SU-DHL-6 (cell line): ENCODE results near the gene SDK2.

Source experiments
- H2AFZ ChIP-seq: fragments of 200-600 bp; sonication (generic); 2 replicates; pipeline ENCODE4 v1.6.1; 2014; ENCODE audit warnings: low read depth, mild to moderate bottlenecking, moderate library complexity, mixed read lengths, antibody characterized with exemption, low read length; ENCODE audit not compliant: severe bottlenecking
- H3F3A ChIP-seq: fragments of 200-600 bp; shearing (Covaris generic); 2 replicates; pipeline ENCODE4 v1.6.0; 2016; ENCODE audit warnings: antibody characterized with exemption, mild to moderate bottlenecking; ENCODE audit not compliant: insufficient read depth
- H3K27ac ChIP-seq: fragments of 200-600 bp; sonication (generic); 2 replicates; pipeline ENCODE4 v1.5.1; 2016; ENCODE audit warnings: low read depth, mild to moderate bottlenecking, low read length, moderate library complexity, mixed read lengths
- H3K27me3 ChIP-seq: fragments of 200-600 bp; sonication (generic), shearing (Covaris generic); 2 replicates; pipeline ENCODE4 v1.6.0; 2014; ENCODE audit warnings: mild to moderate bottlenecking, low read length
- H3K36me3 ChIP-seq: fragments of 200-600 bp; sonication (generic); 2 replicates; pipeline ENCODE4 v1.6.1; 2014; ENCODE audit warnings: mild to moderate bottlenecking, low read length, mixed read lengths
- H3K4me2 ChIP-seq: fragments of 300-600, 200-600 bp; shearing (Covaris generic), sonication (generic); 2 replicates; pipeline ENCODE4 v1.6.0; 2014; ENCODE audit warnings: low read length, low read depth, mild to moderate bottlenecking; ENCODE audit not compliant: poor library complexity, severe bottlenecking
- H3K4me3 ChIP-seq: fragments of 200-600 bp; sonication (generic); 2 replicates; pipeline ENCODE4 v1.5.1; 2014; ENCODE audit warnings: antibody characterized with exemption, low read length, mild to moderate bottlenecking, mixed read lengths; ENCODE audit not compliant: insufficient read depth, poor library complexity, severe bottlenecking
- H3K79me2 ChIP-seq: fragments of 200-600 bp; sonication (generic); 2 replicates; pipeline ENCODE4 v1.6.1; 2014; ENCODE audit warnings: mild to moderate bottlenecking, low read length, moderate library complexity; ENCODE audit not compliant: insufficient read depth
- H3K9ac ChIP-seq: fragments of 200-600 bp; sonication (generic); 2 replicates; pipeline ENCODE4 v1.7.0; 2014; ENCODE audit warnings: mild to moderate bottlenecking, low read length
- H3K9me2 ChIP-seq: fragments of 200-600 bp; sonication (generic); replicated peaks from 2 replicates; pipeline ENCODE4 v1.6.1; 2014; ENCODE audit warnings: low read length; ENCODE audit not compliant: insufficient read depth
- H3K9me3 ChIP-seq: fragments of 200-600 bp; sonication (generic); 2 replicates; pipeline ENCODE4 v1.6.1; 2014; ENCODE audit warnings: low read length, mixed read lengths; ENCODE audit not compliant: insufficient read depth
- H4K20me1 ChIP-seq: fragments of 200-600 bp; sonication (generic); 2 replicates; pipeline ENCODE4 v1.6.1; 2014; ENCODE audit warnings: low read depth, mild to moderate bottlenecking, antibody characterized with exemption, low read length, moderate library complexity, mixed read lengths
- EZH2phosphoT487 ChIP-seq: fragments of 200-600 bp; sonication (generic), shearing (Covaris generic); conservative IDR thresholded peaks from 2 replicates; pipeline ENCODE4 v1.6.1; 2018; ENCODE audit warnings: mild to moderate bottlenecking, antibody characterized with exemption, low read length, moderate library complexity, mixed read lengths
- TF ChIP-seq, protein P1 (sequence below): fragments of 200-600 bp; sonication (generic); IDR thresholded peaks from one replicate; pipeline ENCODE4 v1.5.1; 2017; ENCODE audit warnings: antibody characterized with exemption, mild to moderate bottlenecking, low read length, moderate library complexity; ENCODE audit not compliant: insufficient read depth, poor library complexity, severe bottlenecking

SDK2 gene

GRCh38 chr17:73307130-73307529 is 337.1 kb downstream of the SDK2 start:
- no peaks in the 10 kb centered on the region for H3K36me3 ChIP-seq
- H3K27ac ChIP-seq, result no peak overlapping the region
- H3K9me3 ChIP-seq, result no peaks in the 10 kb centered on the region
- H3K4me3 ChIP-seq, result no peak overlapping the region
- H4K20me1 ChIP-seq, result no peaks in the 10 kb centered on the region
- no peaks in the 10 kb centered on the region for H3K27me3 ChIP-seq
- no peak overlapping the region for H2AFZ ChIP-seq
- TF ChIP-seq, protein P1, sequence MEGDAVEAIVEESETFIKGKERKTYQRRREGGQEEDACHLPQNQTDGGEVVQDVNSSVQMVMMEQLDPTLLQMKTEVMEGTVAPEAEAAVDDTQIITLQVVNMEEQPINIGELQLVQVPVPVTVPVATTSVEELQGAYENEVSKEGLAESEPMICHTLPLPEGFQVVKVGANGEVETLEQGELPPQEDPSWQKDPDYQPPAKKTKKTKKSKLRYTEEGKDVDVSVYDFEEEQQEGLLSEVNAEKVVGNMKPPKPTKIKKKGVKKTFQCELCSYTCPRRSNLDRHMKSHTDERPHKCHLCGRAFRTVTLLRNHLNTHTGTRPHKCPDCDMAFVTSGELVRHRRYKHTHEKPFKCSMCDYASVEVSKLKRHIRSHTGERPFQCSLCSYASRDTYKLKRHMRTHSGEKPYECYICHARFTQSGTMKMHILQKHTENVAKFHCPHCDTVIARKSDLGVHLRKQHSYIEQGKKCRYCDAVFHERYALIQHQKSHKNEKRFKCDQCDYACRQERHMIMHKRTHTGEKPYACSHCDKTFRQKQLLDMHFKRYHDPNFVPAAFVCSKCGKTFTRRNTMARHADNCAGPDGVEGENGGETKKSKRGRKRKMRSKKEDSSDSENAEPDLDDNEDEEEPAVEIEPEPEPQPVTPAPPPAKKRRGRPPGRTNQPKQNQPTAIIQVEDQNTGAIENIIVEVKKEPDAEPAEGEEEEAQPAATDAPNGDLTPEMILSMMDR, result no peak
- no peak for TF ChIP-seq EZH2phosphoT487
- H3K4me2 ChIP-seq, result no peak overlapping the region
- no peaks in the 10 kb centered on the region for H3K9me2 ChIP-seq
- no peaks in the 10 kb centered on the region for H3K79me2 ChIP-seq
- H3K9ac ChIP-seq, result no peak overlapping the region
- no peaks in the 10 kb centered on the region for H3F3A ChIP-seq

DNA sequence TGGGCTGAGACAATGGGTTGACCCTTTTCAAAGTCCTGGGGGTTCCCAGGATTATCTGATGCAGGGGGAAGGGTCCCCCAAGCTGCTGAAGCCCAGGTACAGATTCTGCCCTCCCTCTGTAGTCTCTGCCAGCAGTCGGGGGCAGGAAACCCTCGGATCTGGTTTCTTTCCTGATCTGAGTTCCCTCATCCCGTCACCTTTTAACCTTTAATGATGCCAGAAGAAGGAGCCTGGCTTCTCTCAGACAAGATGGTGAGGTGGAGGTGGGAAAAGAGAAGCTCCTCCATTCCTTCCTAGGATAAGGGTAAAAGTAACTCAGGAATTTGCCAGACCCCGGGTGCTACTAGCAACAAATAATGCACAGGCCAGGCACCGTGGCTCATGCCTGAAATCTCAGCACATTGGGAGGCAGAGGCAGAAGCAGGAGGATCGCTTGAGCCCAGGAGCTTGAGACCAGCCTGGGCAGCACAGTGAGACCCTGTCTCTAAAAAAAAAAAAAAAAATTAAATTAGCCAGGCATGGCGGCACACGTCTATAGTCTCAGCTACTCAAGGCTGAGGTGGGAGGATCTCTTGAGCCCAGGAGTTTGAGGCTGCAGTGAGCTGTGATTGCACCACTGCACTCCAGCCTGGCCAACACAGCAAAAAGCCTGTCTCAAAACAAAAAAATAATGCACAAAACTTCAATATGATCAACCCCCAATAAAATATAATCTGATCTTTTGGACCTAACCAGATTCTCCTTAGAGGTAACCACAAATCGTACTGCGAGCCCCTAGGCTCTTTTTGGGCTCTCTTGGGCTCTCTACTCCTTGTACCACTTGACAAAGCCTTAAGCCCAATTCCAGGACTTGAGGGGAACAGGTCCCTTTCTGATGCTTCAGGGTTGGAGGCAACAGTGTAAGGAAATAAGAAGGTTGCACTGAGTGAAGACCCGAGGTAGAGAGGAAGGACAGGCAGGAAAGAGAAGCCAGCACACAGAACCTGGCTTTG is 338.1 kb downstream of the SDK2 start:
- Histone ChIP-seq H3K27me3 (no peaks in the 10 kb centered on the region), H3K27ac (no peak overlapping the region), H3K36me3 (no peaks in the 10 kb centered on the region), H3K4me3 (no peak overlapping the region), H4K20me1 (no peaks in the 10 kb centered on the region), H3K9me2 (no peaks in the 10 kb centered on the region), H2AFZ (no peak overlapping the region), H3K9me3 (no peaks in the 10 kb centered on the region), H3F3A (no peaks in the 10 kb centered on the region), H3K79me2 (no peaks in the 10 kb centered on the region), H3K9ac (no peak overlapping the region), H3K4me2 (no peak overlapping the region)
- no peak for TF ChIP-seq EZH2phosphoT487
- TF ChIP-seq, protein P1, result no peak

DNA sequence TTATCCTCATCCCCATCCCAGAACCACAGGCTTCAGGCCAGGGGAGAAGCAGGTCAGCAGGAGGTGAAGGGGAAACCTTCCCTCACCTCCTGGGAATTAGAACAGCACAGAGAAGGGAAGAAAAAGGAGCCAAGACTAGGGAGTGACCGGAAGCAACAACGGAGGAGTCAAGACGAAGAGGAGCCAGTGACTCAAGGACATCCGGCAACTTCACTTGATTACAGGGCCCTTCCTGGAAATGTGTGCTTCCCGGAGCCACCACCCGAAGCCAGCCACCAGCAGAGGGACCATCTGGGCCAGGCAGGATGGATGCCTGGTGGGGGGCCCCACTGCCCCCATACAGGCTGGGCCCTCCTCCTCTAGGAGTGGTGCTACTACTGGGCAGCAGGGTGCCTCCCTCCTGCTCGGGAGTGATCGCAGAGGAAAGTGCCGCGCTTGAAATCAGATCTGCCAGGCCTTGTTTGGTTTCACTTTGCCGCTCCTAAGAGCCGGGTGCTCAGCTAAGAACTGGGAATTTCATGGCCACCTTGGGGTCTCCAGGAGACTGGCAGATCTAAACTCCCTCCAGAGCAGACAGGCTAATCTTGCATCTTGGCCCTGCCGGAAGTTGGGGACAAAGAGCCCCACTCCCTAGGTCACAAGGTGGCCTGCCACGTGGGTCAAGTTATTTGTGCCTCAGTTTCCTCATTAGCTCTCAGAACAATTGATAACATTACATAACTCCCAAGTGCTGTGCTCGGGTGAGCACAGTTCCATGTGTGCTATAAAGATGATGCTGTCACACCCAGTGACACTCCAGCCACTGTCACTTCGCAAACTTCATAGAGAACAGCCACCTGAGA is 339.1 kb downstream of the SDK2 start:
- Histone ChIP-seq H4K20me1 (no peaks in the 10 kb centered on the region), H3K4me2 (no peak overlapping the region)

More for the DNA sequence above, 339.1 kb downstream of the SDK2 start:
- no peaks in the 10 kb centered on the region for H3K27me3 ChIP-seq
- no peaks in the 10 kb centered on the region for H3K36me3 ChIP-seq
- TF ChIP-seq, protein P1, result no peak
- no peak for TF ChIP-seq EZH2phosphoT487
- no peak overlapping the region for H3K4me3 ChIP-seq
- no peaks in the 10 kb centered on the region for H3K9me2 ChIP-seq
- H3K27ac ChIP-seq, result no peak overlapping the region
- H3F3A ChIP-seq, result no peaks in the 10 kb centered on the region
- H3K9me3 ChIP-seq, result no peaks in the 10 kb centered on the region
- H3K9ac ChIP-seq, result no peak overlapping the region
- no peak overlapping the region for H2AFZ ChIP-seq
- no peaks in the 10 kb centered on the region for H3K79me2 ChIP-seq
